HG02571 (cell line): ENCODE results near the gene RNASEH2C.
"Not testable (repeated sequence)": the region's sequence is repeated elsewhere in the genome, so short reads cannot be mapped to it uniquely, and the experiment has no call there.

Experiments
- ATAC-seq: cut with Tn5 transposase; IDR thresholded peaks from one replicate; pipeline ENCODE4 v1.9.1; 2021; ENCODE audit warnings: mild to moderate bottlenecking, moderate library complexity; ENCODE audit not compliant: unreplicated experiment

Gene RNASEH2C

DNA sequence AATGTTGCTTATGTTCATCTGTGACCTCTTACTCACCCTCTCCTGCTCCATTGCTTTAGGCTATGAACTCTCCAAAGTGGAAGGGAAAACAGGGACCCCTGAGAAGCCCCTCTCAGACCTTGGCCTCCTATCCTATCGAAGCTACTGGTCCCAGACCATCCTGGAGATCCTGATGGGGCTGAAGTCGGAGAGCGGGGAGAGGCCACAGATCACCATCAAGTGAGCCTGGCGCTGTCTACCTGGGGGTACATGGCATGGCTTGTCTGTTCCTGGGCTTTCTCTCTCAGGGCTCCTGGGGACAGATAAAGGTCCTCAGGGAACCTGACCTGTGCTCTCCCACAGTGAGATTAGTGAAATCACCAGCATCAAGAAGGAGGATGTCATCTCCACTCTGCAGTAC is 2.1 kb downstream of the RNASEH2C start:
- no peak for ATAC-seq

DNA sequence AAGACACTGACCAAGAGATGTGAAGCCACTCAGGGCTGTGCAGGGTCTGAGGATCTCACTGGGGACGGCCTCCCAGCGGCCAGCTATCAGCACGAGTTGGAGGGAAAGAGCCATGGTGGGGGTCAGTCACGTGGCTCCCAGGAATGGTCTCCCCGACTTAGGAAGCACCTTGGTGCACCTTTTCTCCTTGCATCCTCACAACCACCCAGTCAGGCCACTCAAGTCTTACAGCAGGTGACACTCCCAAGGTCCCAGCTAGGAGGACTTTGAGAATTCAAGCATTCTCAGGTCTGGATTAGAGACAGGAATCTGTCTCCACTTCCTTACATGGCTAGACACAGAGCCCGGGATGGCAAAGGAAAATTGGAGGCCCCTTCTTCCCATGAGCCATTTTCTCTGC is 2.7 kb downstream of the RNASEH2C start:
- ATAC-seq = no peak

DNA sequence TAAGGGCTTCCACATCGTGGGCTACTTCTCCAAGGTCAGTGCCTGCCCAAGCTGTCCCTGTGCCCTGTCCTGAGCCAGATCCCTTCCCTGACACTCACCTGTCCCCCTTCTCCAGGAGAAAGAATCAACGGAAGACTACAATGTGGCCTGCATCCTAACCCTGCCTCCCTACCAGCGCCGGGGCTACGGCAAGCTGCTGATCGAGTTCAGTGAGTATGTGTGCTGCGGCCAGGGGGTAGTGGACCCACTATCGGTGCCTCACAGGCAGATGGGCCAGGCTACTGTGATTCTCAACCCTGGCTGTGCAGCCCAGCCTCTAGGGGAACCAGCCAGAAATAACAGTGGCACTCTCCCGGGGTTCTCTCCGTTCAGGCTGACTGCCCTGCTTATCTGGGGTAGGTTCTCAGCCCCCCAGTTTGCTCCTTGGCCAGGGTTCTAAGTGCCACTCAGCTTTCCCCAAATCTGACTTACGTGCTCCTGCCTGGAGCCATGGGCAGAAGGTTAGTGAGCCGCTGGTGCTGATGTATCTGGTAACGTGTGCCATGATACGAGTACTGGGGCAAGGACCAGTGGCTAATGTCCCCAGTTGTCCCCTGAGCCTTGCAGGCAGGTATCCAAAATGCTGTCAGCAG is 3.7 kb downstream of the RNASEH2C start:
- no peak for ATAC-seq

DNA sequence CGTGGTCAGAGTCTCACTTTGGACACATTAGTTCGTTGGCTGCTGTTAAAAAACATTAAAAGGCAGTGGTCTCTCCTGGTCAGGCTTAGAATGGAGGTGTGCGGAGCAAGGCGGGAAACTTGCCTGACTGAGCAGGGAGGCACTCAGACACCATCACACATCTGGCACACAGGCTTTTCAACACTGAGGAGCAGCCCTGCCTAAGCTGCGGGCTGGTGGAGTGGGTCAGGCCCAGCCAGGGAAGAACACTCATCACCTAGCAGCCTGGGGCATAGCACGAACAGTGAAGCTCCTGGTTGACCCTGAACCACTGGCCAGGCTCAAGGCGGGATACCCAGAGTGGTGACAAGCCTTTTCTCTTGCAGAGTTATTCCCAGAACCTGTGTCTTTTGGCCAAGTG is 4.3 kb downstream of the RNASEH2C start:
- no peak for ATAC-seq

DNA sequence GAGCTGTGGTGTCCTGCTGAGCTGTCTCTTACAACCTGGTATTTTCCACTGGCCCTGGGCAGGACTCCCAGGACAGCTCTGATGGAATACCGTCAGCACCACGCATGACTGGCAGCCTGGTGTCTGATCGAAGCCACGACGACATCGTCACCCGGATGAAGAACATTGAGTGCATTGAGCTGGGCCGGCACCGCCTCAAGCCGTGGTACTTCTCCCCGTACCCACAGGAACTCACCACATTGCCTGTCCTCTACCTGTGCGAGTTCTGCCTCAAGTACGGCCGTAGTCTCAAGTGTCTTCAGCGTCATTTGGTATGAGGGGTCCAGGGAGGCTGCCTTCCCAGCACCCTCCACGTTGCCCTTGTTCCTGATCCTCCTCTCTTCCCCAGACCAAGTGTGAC is 6.2 kb downstream of the RNASEH2C start:
- ATAC-seq = no peak

DNA sequence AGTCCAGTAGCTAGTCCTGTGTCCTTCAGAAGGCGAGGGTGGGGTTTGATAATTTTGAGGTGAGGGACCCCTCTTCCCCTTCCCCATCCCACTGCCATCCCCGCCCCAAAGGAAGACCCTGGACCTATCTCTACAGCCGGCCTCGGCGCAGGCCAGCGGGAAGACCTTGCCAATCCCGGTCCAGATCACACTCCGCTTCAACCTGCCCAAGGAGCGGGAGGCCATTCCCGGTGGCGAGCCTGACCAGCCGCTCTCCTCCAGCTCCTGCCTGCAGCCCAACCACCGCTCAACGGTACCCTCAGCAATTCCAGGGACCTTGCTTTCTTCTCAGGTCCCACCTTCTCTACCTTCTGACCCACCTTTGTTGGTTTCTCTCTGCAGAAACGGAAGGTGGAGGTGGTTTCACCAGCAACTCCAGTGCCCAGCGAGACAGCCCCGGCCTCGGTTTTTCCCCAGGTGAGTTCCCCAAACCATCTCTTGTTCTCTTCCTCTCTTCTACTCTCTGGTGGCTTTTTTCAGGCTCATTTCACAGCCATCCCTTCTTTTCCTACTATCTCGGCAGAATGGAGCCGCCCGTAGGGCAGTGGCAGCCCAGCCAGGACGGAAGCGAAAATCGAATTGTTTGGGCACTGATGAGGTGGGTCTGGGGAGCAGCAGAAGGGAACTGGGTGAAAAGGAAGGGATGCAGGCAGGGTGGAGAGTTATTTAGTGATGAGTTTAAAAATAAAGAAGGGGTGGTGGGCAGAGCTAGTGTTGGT is 7.2 kb downstream of the RNASEH2C start:
- ATAC-seq = no peak

DNA sequence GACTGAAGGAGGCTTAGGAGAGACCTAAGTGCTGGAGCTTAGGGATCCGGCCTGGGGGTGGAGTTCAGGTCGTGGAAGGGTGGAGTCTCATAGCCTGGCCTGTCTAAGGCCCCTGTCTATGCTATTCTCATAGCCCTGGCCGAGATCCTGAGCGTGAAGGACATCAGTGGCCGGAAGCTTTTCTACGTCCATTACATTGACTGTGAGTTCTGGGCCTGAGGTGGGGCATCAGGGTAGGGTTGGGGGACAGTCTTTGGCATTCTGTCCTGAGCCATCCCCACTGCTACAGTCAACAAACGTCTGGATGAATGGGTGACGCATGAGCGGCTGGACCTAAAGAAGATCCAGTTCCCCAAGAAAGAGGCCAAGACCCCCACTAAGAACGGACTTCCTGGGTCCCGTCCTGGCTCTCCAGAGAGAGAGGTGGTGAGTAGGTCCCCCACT is 7.9 kb downstream of the RNASEH2C start:
- no peak for ATAC-seq

DNA sequence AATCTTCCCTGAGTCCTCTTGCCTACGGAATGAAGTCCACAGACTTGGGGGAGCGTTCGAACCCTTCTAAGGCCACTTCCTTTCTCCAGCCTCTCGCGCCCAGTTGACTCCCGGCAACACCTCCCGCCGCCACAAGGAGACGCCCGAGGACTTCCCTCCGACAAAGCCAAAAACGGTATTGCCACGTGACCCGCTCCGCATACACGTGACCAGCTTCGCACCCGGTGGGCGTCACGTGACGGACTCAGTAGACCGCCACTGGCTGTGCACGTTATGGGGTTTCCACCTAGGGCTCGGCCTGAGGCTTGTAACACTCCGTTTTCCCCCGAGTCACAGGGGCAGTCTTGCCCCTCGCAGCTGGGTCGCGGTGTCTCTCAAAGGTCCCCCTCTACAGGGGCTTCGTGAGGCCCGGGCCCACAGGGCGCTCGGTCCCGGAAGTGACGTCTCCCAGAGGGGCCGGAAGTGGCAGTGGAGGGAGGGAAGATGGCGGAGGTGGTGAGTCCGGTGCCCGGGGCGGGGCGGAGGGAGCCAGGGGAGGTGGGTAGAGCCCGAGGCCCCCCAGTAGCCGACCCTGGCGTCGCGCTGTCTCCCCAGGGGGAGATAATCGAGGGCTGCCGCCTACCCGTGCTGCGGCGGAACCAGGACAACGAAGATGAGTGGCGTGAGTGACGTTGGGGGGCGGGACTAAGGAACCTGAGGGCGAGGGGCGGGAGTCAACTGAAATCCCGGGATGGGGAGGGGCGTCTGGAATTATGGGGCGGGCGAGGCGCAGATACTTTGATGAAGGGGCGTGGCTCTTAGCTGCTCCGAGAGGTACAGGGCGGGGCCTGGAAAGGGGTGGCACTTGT is 8.6 kb downstream of the RNASEH2C start, which contains the start of gene KAT5:
Gene KAT5 (plus strand): TSS at position 468 of the 848 bp plus-strand sequence. CDS start 16 bp downstream, at position 484.
- peak; percentile 76 for ATAC-seq

DNA sequence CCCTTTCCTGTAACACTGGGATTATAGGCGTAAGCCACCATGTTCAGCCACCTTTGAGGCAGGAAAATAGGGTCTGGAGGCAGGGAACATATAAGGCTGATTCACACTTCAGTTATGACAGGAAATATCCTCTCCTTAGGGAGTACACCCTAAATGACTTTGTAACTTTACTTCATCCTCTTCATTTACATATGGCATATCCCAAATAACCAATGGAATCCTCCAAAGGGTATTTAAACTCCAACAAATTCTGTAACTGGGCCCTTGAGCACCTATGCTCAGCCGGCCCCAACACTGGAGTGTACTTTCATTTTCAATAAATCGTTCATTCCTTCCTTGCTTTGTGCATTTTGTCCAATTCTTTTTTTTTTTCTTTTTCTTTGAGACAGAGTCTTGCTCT is 10.2 kb downstream of the RNASEH2C start:
- no peak for ATAC-seq

DNA sequence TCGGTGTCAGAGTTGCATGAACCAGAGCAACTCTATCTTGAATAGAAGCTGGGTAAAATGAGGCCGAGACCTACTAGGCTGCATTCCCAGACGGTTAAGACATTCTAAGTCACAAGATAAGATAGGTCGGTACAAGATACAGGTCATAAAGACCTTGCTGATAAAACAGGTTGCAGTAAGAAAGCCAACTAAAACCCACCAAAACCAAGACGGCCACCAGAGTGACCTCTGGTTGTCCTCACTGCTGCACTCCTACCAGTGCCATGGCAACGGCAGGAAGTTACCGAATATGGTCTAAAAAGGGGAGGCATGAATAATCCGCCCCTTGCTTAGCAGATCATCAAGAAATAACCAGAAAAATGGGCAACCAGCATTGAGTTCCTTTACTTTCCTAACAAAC is 10.9 kb downstream of the RNASEH2C start:
- no peak for ATAC-seq

DNA sequence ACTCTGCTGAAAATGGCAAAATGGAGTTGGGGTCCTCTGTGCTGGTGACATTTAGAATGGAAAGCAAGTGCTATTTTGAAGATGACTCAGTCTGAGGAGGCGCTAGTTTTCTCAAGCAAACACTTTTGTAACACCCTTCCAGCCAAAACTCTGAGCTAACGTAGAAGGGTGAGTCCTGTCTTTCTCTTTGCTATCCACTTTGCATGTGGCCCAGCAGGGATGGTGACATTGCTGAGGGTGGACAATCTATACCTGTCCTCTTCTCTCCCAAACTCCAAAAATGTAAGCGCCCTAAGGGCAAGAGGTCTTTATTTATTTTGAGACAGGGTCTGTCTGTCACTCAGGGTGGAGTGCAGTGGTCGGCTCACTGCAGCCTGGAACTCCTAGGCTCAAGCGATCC is 12.1 kb downstream of the RNASEH2C start:
- ATAC-seq = no peak

DNA sequence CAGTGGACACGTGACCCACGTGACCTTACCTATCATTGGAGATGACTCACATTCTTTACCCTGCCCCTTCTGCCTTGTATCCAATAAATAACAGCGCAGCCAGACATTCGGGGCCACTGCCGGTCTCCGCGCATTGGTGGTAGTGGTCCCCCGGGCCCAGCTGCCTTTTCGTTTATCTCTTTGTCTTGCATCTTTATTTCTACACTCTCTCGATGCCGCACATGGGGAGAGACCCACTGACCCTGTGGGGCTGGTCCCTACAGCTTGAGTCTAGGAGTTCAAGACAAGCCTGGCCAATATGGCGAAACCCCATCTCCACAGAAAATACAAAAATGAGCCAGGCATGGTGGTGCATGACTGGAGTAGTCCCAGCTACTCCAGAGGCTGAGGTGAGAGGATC is 13.6 kb downstream of the RNASEH2C start:
- ATAC-seq = not testable (repeated sequence)

DNA sequence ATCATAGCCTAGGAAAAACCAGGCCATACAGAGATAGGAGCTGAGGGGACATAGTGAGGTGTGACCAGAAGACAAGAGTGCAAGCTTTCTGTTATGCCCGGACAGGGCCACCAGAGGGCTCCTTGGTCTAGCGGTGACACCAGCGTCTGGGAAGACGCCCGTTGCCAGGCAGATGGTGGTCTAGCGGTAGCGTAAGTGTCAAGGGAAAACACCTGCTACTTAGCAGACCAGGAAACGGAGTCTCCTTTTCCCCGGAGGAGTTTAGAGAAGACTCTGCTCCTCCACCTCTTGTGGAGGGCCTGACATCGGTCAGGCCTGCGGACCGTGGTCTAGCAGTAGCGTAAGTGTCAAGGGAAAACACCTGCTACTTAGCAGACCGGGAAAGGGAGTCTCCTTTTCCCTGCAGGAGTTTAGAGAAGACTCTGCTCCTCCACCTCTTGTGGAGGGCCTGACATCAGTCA is 14.3 kb downstream of the RNASEH2C start:
- not testable (repeated sequence) for ATAC-seq

DNA sequence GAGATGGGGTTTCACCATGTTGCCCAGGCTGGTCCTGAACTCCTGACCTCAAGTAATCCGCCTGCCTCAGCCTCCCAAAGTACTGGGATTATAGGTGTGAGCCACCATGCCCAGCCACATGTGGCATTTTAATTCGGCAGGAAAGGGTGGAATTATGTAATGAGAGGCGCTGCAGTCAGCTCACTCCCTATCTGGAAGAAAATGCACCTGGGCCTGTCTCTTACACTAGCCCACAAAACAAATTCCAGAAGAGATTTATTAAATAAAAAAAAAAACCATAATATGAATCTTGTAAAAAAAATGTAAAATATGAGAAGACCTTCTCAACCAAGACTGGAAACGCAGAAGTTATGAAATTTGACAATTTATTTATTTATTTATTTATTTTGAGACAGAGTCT is 16.8 kb downstream of the RNASEH2C start:
- no peak for ATAC-seq

DNA sequence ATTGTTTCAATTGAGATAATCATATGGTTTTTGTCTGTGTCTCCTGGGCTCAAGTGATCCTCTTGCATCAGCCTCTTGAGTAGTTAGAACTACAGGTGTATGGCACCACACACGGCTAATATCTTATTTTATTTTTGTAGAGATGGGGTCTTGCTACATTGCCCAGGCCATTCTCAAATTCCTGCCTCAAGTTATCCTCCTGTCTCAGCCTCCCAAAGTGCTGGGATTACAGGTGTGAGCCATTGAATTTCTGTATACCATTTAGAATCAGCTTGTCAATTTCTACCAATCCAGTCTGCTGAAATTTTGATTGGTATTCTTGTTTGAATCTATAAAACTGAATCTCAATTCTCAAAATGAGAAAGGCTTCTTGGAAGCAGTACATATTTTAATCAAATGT is 18.9 kb downstream of the RNASEH2C start:
- ATAC-seq = no peak

DNA sequence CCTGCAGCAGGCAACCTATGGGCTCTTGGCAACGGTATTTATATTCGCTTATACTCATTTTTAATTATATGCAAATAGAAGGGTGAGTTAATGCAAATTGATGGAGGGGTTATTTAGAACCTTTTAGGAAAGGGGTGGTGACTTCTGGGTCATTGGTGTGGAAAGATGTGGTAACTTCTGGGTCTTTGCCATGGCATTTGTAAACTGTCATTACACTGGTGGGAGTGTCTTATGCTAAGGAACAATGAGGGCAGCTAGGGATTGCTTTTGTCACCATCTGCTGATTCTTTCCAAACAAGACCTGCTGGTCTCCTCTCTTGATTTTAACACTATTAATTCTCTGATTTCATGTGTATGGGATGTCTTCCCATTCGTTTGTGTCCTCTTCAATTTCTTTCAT is 20.2 kb downstream of the RNASEH2C start:
- no peak for ATAC-seq

DNA sequence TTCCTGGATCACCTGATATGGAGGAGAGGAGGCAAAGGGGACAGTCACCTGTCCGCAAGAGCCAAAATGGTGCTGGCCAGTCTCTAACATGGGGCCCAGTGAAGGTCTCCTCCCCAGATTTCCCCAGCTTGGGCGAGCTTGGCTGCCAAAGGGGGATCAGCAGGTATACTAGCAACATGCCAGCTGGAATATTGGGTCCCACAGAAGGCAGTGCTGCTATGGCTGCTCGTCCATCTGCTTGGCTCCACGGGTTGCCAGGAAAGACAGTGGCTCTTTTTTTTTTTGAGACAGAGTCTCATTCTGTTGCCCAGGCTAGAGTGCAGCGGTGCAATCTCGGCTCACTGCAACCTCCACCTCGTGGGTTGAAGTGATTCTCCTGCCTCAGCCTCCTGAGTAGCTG is 21.3 kb downstream of the RNASEH2C start:
- ATAC-seq = no peak

DNA sequence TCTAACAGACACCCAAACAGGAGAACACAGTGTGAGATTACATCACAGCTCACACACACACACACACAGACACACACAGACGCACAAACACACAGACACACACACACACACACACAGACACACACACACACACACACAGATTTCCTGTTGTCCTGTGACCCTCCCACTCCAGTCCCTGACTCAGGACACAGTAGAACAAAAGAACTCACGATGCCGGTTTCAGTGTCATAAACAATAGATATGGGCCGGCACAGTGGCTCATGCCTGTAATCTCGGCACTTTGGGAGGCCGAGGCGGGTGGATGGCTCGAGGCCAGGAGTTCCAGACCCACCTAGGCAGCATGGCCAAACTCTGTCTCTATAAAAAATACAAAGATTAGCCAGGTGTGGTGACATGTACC is 22.4 kb downstream of the RNASEH2C start:
- ATAC-seq = no peak

DNA sequence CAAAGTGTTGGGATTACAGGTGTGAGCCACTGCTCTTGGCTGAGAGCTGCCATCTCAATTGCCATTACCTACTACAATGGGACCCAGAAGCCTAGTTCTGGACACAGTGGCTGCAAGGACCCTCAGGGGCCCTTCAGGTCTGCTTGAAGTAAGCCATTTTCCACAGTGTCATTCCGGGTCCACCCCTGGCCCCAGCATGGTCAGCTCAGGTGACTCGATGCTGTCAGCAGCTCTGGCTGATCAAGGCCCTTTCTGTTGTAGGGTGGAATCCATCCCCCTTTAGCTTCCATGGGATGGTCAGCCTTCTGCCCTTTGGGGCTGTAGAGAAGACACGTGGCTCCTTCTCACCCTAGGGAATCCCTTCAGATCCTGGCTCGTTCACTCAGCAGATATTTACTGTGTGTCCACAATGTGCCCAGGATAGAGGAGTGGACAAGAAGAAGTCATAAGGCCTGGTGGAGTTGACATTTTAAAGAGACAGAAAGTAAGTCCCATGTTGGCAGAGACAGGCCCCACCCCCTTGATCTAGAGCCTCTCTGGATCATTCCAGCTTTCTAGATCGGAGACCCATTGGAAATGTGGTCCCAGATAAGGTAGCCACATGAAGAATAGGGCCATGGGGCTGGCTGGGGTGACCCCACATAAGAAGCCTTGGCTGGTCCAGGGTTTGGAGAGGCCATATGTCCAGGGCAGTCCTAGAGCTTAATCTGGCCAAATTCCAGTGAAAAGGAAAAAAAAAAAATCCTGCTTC is 23.6 kb downstream of the RNASEH2C start:
- no peak for ATAC-seq

DNA sequence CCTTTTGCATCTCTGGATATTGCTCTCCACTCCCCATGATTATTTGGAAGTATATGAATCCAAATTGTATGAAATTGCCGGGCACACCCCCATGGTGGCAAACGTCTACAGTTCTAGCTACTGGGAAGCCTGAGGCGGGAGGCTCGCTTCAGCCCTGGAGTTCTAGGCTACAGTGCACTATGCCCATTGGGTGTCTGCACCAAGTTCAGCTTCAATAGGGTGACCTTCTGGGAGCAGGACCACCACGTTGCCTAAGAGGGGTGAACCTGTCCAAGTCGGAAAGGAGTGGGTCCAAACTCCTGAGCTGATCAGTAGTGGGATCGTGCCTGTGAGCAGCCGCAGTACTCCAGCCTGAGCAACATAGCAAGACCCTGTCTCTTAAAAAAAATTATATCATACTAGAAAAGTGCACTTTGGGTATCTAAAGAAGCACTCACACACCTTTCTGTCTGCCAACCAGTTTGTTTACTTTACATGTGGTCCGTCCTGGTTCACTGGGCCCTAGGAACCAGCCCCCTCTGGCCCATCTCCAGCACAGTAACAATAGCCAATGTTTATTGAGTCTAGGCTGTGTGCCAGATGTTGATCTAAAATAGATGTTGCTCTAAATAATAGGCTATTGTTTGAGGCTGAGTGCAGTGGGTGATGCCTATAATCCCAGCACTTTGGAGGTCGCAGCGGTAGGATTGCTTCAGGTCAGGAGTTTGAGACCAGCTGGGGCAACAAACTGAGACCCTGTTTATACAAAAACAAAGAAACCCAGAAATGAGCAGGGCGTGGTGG is 24.9 kb downstream of the RNASEH2C start:
- no peak for ATAC-seq
